ENCODE measurements around the gene CLRN3.

Gene CLRN3

GRCh38 chr10:127874671-127875448 is 17.9 kb downstream of the CLRN3 start:
- no peak for DNase-seq (ENCODE audit: low spot score)

- DNase-seq (ENCODE audit: low spot score) = no peak
These were observed 18.8 kb downstream of the CLRN3 start for GRCh38 chr10:127873901-127874470.

GRCh38 chr10:127872871-127873600 is 19.7 kb downstream of the CLRN3 start:
- DNase-seq (ENCODE audit: low spot score) = no peak

- no peak for DNase-seq (ENCODE audit: low spot score)
These were observed 20.6 kb downstream of the CLRN3 start for GRCh38 chr10:127872011-127872761.

- no peak for DNase-seq (ENCODE audit: low spot score)
These were observed 21.1 kb downstream of the CLRN3 start for GRCh38 chr10:127871631-127872010.

GRCh38 chr10:127869329-127869728 is 23.4 kb downstream of the CLRN3 start:
- no peak for DNase-seq (ENCODE audit: low spot score)

GRCh38 chr10:127867805-127868204 is 24.9 kb downstream of the CLRN3 start:
- DNase-seq (ENCODE audit: low spot score) = no peak

- DNase-seq (ENCODE audit: low spot score) = no peak
These were observed 26.3 kb downstream of the CLRN3 start for GRCh38 chr10:127866276-127867013.

- DNase-seq (ENCODE audit: low spot score) = no peak
These were observed 29.4 kb downstream of the CLRN3 start for GRCh38 chr10:127863231-127863825.

GRCh38 chr10:127860592-127860991 is 32.1 kb downstream of the CLRN3 start:
- peak; percentile 59 for DNase-seq (ENCODE audit: low spot score)

- DNase-seq (ENCODE audit: low spot score) = peak; percentile 14
These were observed 36.8 kb downstream of the CLRN3 start for GRCh38 chr10:127855976-127856375.

- peak; percentile 57 for DNase-seq (ENCODE audit: low spot score)
These were observed 37.2 kb downstream of the CLRN3 start for GRCh38 chr10:127855591-127855881.

- peak; percentile 52 for DNase-seq (ENCODE audit: low spot score)
These were observed 37.8 kb downstream of the CLRN3 start for GRCh38 chr10:127854769-127855590.

- DNase-seq (ENCODE audit: low spot score) = no peak
These were observed 38.6 kb downstream of the CLRN3 start for GRCh38 chr10:127853868-127854768.

- no peak for DNase-seq (ENCODE audit: low spot score)
These were observed 40.3 kb downstream of the CLRN3 start for GRCh38 chr10:127852456-127852855.

- no peak for DNase-seq (ENCODE audit: low spot score)
These were observed 41.0 kb downstream of the CLRN3 start for GRCh38 chr10:127851661-127852194.

- DNase-seq (ENCODE audit: low spot score) = peak; percentile 37
These were observed 41.8 kb downstream of the CLRN3 start for GRCh38 chr10:127850944-127851343.

- no peak for DNase-seq (ENCODE audit: low spot score)
These were observed 42.8 kb downstream of the CLRN3 start for GRCh38 chr10:127849921-127850320.

GRCh38 chr10:127849224-127849623 is 43.5 kb downstream of the CLRN3 start:
- no peak for DNase-seq (ENCODE audit: low spot score)
